Stimulated activated CD8-positive, alpha-beta memory T cell treated with anti-CD3 and anti-CD28 coated beads, Interleukin-7, amount 100 ng/mL, for 1 hour (primary cell): ENCODE data around the gene BIRC7.

ENCODE experiments used
- DNase-seq, 2 donors: peaks; one replicate each; pipeline ENCODE4 v3.0.0-alpha.2; 2020; ENCODE audit warnings: low read depth in 2 of 2

Gene BIRC7

GRCh38 chr20:63224412-63225081 lies 11.2 kb upstream of the BIRC7 start:
- no peak for DNase-seq

GRCh38 chr20:63225082-63225454 lies 10.6 kb upstream of the BIRC7 start:
- no peak for DNase-seq

- no peak for DNase-seq
Observed at GRCh38 chr20:63226042-63226943, 9.4 kb upstream of the BIRC7 start.

- DNase-seq = no peak
Observed at GRCh38 chr20:63227260-63227659, 8.4 kb upstream of the BIRC7 start.

- no peak for DNase-seq
Observed at GRCh38 chr20:63228806-63229205, 6.9 kb upstream of the BIRC7 start.

- DNase-seq = no peak
Observed at GRCh38 chr20:63230800-63231268, 4.9 kb upstream of the BIRC7 start.

GRCh38 chr20:63232235-63233060 lies 3.3 kb upstream of the BIRC7 start:
- no peak for DNase-seq

GRCh38 chr20:63233061-63233344 lies 2.7 kb upstream of the BIRC7 start:
- DNase-seq = no peak

- DNase-seq = no peak
Observed at GRCh38 chr20:63233924-63234323, 1.8 kb upstream of the BIRC7 start.

GRCh38 chr20:63234693-63235398 lies 859 bp upstream of the BIRC7 start:
- DNase-seq = no peak

- DNase-seq = no peak
Observed at GRCh38 chr20:63236116-63236837, 572 bp downstream of the BIRC7 start.

- DNase-seq = no peak
Observed at GRCh38 chr20:63238031-63238430, 2.3 kb downstream of the BIRC7 start.

GRCh38 chr20:63238514-63239125 lies 2.9 kb downstream of the BIRC7 start:
- no peak for DNase-seq

GRCh38 chr20:63239431-63239830 lies 3.7 kb downstream of the BIRC7 start:
- DNase-seq = no peak

- DNase-seq = no peak
Observed at GRCh38 chr20:63240004-63240403, 4.3 kb downstream of the BIRC7 start.

GRCh38 chr20:63241272-63241671 lies 5.6 kb downstream of the BIRC7 start:
- no peak for DNase-seq

GRCh38 chr20:63242736-63243135 lies 7.0 kb downstream of the BIRC7 start:
- no peak for DNase-seq

- DNase-seq = no peak
Observed at GRCh38 chr20:63243604-63244247, 8.0 kb downstream of the BIRC7 start.

- no peak for DNase-seq
Observed at GRCh38 chr20:63244468-63244867, 8.8 kb downstream of the BIRC7 start.
